K562 (cell line): ENCODE measurements around the gene ITGAX. TPM values are rescaled to one million over a fixed set of nuclear protein-coding genes. Genes with fewer than 3 reads are reported as not detected.

Experiments
- EHMT2 ChIP-seq: fragments of 450-650 bp; IDR thresholded peaks from 2 replicates; pipeline ENCODE4 v1.6.1; 2018; ENCODE audit warnings: antibody characterized with exemption
- ELK1 ChIP-seq: sonication (generic); formaldehyde crosslinking; IDR thresholded peaks from 2 replicates; pipeline ENCODE4 v1.8.1; 2022; ENCODE audit warnings: missing genetic modification reagents
- FOSL1 ChIP-seq: fragments of 200-800 bp; sonication (Bioruptor generic); conservative IDR thresholded peaks from 2 replicates; pipeline ENCODE4 v1.6.1; 2016; ENCODE audit warnings: missing genetic modification characterization, missing compliant biosample characterization
- ILF3 ChIP-seq: fragments of 450-650 bp; IDR thresholded peaks from 2 replicates; pipeline ENCODE4 v1.6.1; 2018; ENCODE audit warnings: antibody characterized with exemption, mild to moderate bottlenecking, moderate library complexity, borderline replicate concordance
- NR2C2 ChIP-seq, 2 experiments: fragments of 200-800 bp in 1 of 2; sonication (Bioruptor generic) in 1 of 2; sonication (generic) in 1 of 2; formaldehyde crosslinking in 1 of 2; IDR thresholded peaks; 2 replicates each; pipeline versions ENCODE4 v1.6.1 to v1.8.0; 2016 to 2022; ENCODE audit warnings: mild to moderate bottlenecking in 1 of 2, missing compliant biosample characterization in 1 of 2, missing genetic modification characterization in 1 of 2, missing genetic modification reagents in 1 of 2
- PHF20 ChIP-seq: fragments of 450-650 bp; IDR thresholded peaks from 2 replicates; pipeline ENCODE4 v1.6.1; 2018; ENCODE audit not compliant: partially characterized antibody
- XRCC3 ChIP-seq: fragments of 450-650 bp; IDR thresholded peaks from 2 replicates; pipeline ENCODE4 v1.6.1; 2017; ENCODE audit warnings: mild to moderate bottlenecking, moderate library complexity
- ZFPM2 ChIP-seq: fragments of 250-450 bp; sonication (Bioruptor Pico); IDR thresholded peaks from 2 replicates; pipeline ENCODE4 v1.5.1; 2022; ENCODE audit warnings: mild to moderate bottlenecking
- ZNF212 ChIP-seq: fragments of 450-650 bp; formaldehyde crosslinking; IDR thresholded peaks from 2 replicates; pipeline ENCODE4 v1.4.0; 2020; ENCODE audit warnings: mild to moderate bottlenecking
- ZNF232 ChIP-seq: sonication (generic); formaldehyde crosslinking; IDR thresholded peaks from 2 replicates; pipeline ENCODE4 v1.8.0; 2022; ENCODE audit warnings: mild to moderate bottlenecking, missing genetic modification reagents
- ZNF253 ChIP-seq: fragments of 250-450 bp; sonication (Bioruptor Pico); conservative IDR thresholded peaks from 2 replicates; pipeline ENCODE4 v1.6.1; 2021; ENCODE audit warnings: mild to moderate bottlenecking
- ZNF583 ChIP-seq: fragments of 250-450 bp; sonication (Bioruptor Pico); IDR thresholded peaks from 2 replicates; pipeline ENCODE4 v1.4.0; 2020
- ZSCAN32 ChIP-seq: fragments of 450-650 bp; formaldehyde crosslinking; IDR thresholded peaks from 2 replicates; pipeline ENCODE4 v1.4.0; 2020; ENCODE audit warnings: mild to moderate bottlenecking, moderate library complexity
- polyA plus RNA-seq, 8 experiments: library from polyadenylated mRNA; depleted of rRNA in 4 of 8; stranded (reverse) in 5 of 8; unstranded in 3 of 8; fragments of >200 nt; fragmentation: Nextera tagmentation in 2 of 8; fragmentation: Illumina TruSeq in 1 of 8; extraction: Ambion mirVana in 2 of 8; extraction: Trizol in 1 of 8; gene quantifications; 2 replicates each; pipeline versions ENCODE4 v1.2.1 to v1.2.3, GENCODE V29; 2011 to 2014; ENCODE audit warnings: inconsistent platforms in 1 of 8, missing spikeins in 1 of 8
- total RNA-seq, 7 experiments: library from RNA; depleted of rRNA in 6 of 7; stranded (reverse); fragments of >200 nt in 6 of 7; fragmentation: Illumina TruSeq in 2 of 7; extraction: Trizol in 2 of 7; gene quantifications; 2 replicates each; pipeline versions ENCODE4 v1.2.1 to v1.2.3, GENCODE V29; 2011 to 2021; ENCODE audit warnings: low replicate concordance in 1 of 7
- TF ChIP-seq, protein P1 (sequence below): fragments of 450-650 bp; IDR thresholded peaks from 2 replicates; pipeline ENCODE4 v1.6.1; 2016; ENCODE audit warnings: mild to moderate bottlenecking, moderate library complexity
- TF ChIP-seq, protein P2 (sequence below), 2 experiments: fragments of 450-650 bp; IDR thresholded peaks; 2 replicates each; pipeline ENCODE4 v1.6.1; 2016

Gene ITGAX
- total and polyA plus RNA-seq, 9 of the 15 experiments (the other 6 are each of a cell fraction or from before 2014, with no cell fraction given) = 0.03 to 0.58 (median 0.14) TPM

- no peak for TF ChIP-seq NR2C2 (CRISPR knock-in tag; IDR thresholded peaks at IDR 0.05)
- no peak for TF ChIP-seq NR2C2 (tag; IDR thresholded peaks at IDR 0.05)
- TF ChIP-seq ILF3 = no peak
- no peak for TF ChIP-seq ZSCAN32 (CRISPR knock-in tag)
- TF ChIP-seq ZFPM2 (CRISPR knock-in tag) = no peak
- TF ChIP-seq FOSL1 (tag) = no peak
- TF ChIP-seq ELK1 (CRISPR knock-in tag) = no peak
- peak; percentile 76 for TF ChIP-seq EHMT2
- peak; percentile 65 for TF ChIP-seq PHF20
- TF ChIP-seq ZNF253 = no peak
- TF ChIP-seq ZNF232 (CRISPR knock-in tag) = no peak
- TF ChIP-seq ZNF212 = no peak
- TF ChIP-seq, protein P1, sequence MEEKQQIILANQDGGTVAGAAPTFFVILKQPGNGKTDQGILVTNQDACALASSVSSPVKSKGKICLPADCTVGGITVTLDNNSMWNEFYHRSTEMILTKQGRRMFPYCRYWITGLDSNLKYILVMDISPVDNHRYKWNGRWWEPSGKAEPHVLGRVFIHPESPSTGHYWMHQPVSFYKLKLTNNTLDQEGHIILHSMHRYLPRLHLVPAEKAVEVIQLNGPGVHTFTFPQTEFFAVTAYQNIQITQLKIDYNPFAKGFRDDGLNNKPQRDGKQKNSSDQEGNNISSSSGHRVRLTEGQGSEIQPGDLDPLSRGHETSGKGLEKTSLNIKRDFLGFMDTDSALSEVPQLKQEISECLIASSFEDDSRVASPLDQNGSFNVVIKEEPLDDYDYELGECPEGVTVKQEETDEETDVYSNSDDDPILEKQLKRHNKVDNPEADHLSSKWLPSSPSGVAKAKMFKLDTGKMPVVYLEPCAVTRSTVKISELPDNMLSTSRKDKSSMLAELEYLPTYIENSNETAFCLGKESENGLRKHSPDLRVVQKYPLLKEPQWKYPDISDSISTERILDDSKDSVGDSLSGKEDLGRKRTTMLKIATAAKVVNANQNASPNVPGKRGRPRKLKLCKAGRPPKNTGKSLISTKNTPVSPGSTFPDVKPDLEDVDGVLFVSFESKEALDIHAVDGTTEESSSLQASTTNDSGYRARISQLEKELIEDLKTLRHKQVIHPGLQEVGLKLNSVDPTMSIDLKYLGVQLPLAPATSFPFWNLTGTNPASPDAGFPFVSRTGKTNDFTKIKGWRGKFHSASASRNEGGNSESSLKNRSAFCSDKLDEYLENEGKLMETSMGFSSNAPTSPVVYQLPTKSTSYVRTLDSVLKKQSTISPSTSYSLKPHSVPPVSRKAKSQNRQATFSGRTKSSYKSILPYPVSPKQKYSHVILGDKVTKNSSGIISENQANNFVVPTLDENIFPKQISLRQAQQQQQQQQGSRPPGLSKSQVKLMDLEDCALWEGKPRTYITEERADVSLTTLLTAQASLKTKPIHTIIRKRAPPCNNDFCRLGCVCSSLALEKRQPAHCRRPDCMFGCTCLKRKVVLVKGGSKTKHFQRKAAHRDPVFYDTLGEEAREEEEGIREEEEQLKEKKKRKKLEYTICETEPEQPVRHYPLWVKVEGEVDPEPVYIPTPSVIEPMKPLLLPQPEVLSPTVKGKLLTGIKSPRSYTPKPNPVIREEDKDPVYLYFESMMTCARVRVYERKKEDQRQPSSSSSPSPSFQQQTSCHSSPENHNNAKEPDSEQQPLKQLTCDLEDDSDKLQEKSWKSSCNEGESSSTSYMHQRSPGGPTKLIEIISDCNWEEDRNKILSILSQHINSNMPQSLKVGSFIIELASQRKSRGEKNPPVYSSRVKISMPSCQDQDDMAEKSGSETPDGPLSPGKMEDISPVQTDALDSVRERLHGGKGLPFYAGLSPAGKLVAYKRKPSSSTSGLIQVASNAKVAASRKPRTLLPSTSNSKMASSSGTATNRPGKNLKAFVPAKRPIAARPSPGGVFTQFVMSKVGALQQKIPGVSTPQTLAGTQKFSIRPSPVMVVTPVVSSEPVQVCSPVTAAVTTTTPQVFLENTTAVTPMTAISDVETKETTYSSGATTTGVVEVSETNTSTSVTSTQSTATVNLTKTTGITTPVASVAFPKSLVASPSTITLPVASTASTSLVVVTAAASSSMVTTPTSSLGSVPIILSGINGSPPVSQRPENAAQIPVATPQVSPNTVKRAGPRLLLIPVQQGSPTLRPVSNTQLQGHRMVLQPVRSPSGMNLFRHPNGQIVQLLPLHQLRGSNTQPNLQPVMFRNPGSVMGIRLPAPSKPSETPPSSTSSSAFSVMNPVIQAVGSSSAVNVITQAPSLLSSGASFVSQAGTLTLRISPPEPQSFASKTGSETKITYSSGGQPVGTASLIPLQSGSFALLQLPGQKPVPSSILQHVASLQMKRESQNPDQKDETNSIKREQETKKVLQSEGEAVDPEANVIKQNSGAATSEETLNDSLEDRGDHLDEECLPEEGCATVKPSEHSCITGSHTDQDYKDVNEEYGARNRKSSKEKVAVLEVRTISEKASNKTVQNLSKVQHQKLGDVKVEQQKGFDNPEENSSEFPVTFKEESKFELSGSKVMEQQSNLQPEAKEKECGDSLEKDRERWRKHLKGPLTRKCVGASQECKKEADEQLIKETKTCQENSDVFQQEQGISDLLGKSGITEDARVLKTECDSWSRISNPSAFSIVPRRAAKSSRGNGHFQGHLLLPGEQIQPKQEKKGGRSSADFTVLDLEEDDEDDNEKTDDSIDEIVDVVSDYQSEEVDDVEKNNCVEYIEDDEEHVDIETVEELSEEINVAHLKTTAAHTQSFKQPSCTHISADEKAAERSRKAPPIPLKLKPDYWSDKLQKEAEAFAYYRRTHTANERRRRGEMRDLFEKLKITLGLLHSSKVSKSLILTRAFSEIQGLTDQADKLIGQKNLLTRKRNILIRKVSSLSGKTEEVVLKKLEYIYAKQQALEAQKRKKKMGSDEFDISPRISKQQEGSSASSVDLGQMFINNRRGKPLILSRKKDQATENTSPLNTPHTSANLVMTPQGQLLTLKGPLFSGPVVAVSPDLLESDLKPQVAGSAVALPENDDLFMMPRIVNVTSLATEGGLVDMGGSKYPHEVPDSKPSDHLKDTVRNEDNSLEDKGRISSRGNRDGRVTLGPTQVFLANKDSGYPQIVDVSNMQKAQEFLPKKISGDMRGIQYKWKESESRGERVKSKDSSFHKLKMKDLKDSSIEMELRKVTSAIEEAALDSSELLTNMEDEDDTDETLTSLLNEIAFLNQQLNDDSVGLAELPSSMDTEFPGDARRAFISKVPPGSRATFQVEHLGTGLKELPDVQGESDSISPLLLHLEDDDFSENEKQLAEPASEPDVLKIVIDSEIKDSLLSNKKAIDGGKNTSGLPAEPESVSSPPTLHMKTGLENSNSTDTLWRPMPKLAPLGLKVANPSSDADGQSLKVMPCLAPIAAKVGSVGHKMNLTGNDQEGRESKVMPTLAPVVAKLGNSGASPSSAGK = peak; percentile 40; the same call in 1 of the 2 replicates
- no peak for TF ChIP-seq ZNF583 (CRISPR knock-in tag)
- TF ChIP-seq XRCC3 = no peak
- TF ChIP-seq, protein P2, sequence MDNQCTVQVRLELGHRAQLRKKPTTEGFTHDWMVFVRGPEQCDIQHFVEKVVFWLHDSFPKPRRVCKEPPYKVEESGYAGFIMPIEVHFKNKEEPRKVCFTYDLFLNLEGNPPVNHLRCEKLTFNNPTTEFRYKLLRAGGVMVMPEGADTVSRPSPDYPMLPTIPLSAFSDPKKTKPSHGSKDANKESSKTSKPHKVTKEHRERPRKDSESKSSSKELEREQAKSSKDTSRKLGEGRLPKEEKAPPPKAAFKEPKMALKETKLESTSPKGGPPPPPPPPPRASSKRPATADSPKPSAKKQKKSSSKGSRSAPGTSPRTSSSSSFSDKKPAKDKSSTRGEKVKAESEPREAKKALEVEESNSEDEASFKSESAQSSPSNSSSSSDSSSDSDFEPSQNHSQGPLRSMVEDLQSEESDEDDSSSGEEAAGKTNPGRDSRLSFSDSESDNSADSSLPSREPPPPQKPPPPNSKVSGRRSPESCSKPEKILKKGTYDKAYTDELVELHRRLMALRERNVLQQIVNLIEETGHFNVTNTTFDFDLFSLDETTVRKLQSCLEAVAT (IDR thresholded peaks at IDR 0.05) = 0 out of 4 replicates have a peak, but pooled peaks of 1 of the 2 experiments have one; percentile 26
These were observed 49.5 kb downstream of the ITGAX start (continued) for GRCh38 chr16:31404353-31405064.
